GM12891 (cell line): ENCODE measurements around the gene KANSL1.

ENCODE experiments used
- DNase-seq: peaks from one replicate; pipeline ENCODE4 v3.0.0; 2011; ENCODE audit warnings: low spot score; ENCODE audit not compliant: insufficient read length
- FAIRE-seq: peaks from 2 replicates; lab custom pipeline; 2011; peaks lifted over from hg19 to GRCh38; lab: Jason Lieb, UNC
- PAX5 ChIP-seq: IDR thresholded peaks from 2 replicates; pipeline ENCODE4 v1.6.1; 2011; ENCODE audit warnings: low read length, moderate library complexity, mild to moderate bottlenecking; ENCODE audit not compliant: insufficient read depth, severe bottlenecking
- POLR2A ChIP-seq: IDR thresholded peaks from 2 replicates; pipeline ENCODE4 v1.6.1; 2011; ENCODE audit warnings: low read depth, low read length, control low read depth
- POLR2AphosphoS5 ChIP-seq: IDR thresholded peaks from 2 replicates; pipeline ENCODE4 v1.6.1; 2011; ENCODE audit warnings: low read depth, low read length, control low read depth
- POU2F2 ChIP-seq: IDR thresholded peaks from 2 replicates; pipeline ENCODE4 v1.6.1; 2011; ENCODE audit warnings: low read depth, mild to moderate bottlenecking, control low read depth, low read length, moderate library complexity
- SPI1 ChIP-seq: IDR thresholded peaks from 2 replicates; pipeline ENCODE4 v1.6.1; 2011; ENCODE audit warnings: low read depth, low read length, control low read depth
- TAF1 ChIP-seq: IDR thresholded peaks from 2 replicates; pipeline ENCODE4 v1.6.1; 2011; ENCODE audit warnings: low read depth, low read length, control low read depth

Gene KANSL1

DNA sequence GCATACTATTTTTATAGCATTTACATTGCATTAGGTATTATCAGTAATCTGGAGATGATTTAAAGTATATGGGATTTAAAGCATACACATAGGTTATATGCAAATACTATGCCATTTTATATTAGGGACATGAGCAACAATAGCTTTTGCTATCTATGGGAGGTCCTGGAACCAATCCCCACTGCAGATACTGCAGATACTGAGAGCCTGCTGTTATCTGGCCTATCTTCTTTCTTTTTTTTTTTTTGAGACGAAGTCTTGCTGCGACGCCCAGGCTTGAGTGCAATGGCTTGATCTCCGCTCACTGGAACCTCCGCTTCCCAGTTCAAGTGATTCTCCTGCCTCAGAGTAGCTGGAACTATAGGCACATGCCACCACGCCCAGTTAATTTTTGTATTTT lies 156.7 kb downstream of the KANSL1 start:
- FAIRE-seq (no peak), DNase-seq (no peak)
- TF ChIP-seq POLR2A: no peak
- TF ChIP-seq POU2F2: no peak

- FAIRE-seq (peak; percentile 5), DNase-seq (no peak)
- no peak for TF ChIP-seq POLR2A
- TF ChIP-seq PAX5: no peak
- no peak for TF ChIP-seq TAF1
- no peak for TF ChIP-seq POU2F2
- no peak for TF ChIP-seq POLR2AphosphoS5
- TF ChIP-seq SPI1: peak; percentile 42; the same call in 1 of the 2 replicates
Measured at GRCh38 chr17:46035112-46035818, 158.0 kb downstream of the KANSL1 start.

GRCh38 chr17:46033392-46033791 lies 159.8 kb downstream of the KANSL1 start:
- FAIRE-seq: no peak
- no peak for DNase-seq
- TF ChIP-seq PAX5 (no peak), POU2F2 (no peak), POLR2AphosphoS5 (no peak), POLR2A (no peak), TAF1 (no peak), SPI1 (no peak)

- no peak for FAIRE-seq
- TF ChIP-seq POLR2AphosphoS5 (no peak), POLR2A (no peak), PAX5 (no peak), TAF1 (no peak), SPI1 (no peak), POU2F2 (no peak)
- no peak for DNase-seq
Measured at GRCh38 chr17:46032909-46033308, 160.3 kb downstream of the KANSL1 start.

DNA sequence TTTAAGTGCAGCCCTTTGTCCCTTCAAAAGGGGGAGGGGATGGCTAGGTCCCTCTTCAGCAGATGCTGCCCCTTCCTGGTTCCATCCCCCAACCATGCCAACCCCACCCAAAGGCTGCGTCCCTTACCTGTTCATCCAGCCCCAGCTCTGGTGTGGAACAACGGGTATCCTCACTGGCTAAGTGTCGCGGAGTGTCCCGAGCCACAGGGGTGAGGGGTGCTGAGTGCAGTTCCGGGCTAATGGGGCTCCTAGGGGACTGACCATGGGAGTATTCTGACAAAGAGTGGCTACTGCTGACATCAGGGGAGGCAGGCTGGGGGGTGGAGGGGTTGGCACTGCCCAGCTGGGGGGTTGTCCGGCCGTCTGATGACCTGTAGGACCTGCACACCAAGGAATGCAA lies 161.3 kb downstream of the KANSL1 start:
- DNase-seq (no peak), FAIRE-seq (no peak)
- TF ChIP-seq POLR2AphosphoS5 (no peak), POU2F2 (no peak), POLR2A (no peak), SPI1 (no peak), TAF1 (no peak), PAX5 (no peak)

DNA sequence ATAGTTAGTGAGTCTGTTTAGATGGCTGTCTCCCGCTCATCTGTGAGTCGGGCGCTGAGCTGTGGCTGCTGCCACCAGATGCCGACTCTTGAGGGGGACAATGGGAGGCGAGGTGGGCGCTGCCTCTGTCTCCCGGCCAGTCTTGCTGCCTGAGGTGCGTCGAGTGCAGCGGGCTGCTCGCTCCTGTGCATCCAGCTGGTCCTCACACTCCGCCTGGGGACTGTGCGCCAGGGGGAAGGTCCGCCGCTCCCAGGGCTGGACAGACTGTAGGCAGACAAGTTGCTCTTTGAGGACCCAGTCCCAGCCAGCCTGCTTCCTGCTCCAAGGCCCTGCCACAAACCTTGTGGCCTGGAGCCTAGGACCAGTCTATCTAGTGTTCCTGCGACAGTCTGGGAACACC lies 161.8 kb downstream of the KANSL1 start:
- DNase-seq (no peak), FAIRE-seq (no peak)
- TF ChIP-seq TAF1 (no peak), POLR2A (no peak)

DNA sequence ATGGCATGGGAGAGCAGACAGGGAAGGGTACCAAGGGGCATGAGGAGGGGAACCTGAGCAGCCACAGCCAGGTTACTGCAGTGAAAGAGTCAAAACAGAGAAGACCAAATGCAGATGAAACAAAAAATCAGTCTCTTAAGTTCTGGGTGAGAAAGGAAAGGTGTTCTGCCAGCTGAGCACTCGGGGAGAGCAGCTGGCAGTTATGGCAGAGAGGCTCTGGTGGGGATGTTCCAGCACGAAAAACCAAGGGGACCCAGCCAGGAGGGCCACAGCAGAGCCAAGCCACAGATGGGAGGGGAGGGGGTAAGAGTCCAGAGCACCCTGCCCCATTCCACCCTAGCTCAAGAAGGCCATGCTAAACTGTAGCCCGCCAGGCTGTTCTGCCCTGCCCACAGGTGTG lies 162.5 kb downstream of the KANSL1 start:
- DNase-seq (no peak), FAIRE-seq (no peak)
- TF ChIP-seq POLR2AphosphoS5 (no peak), POLR2A (no peak), SPI1 (no peak), POU2F2 (no peak), TAF1 (no peak), PAX5 (no peak)

- no peak for TF ChIP-seq POLR2AphosphoS5
- TF ChIP-seq POU2F2: no peak
- TF ChIP-seq POLR2A: no peak
- no peak for TF ChIP-seq TAF1
- no peak for TF ChIP-seq PAX5
- no peak for TF ChIP-seq SPI1
- DNase-seq: no peak
- no peak for FAIRE-seq
Measured at GRCh38 chr17:46029627-46030026, 163.6 kb downstream of the KANSL1 start.

- DNase-seq: no peak
- no peak for TF ChIP-seq POLR2A
- no peak for TF ChIP-seq POLR2AphosphoS5
- no peak for TF ChIP-seq PAX5
- no peak for TF ChIP-seq SPI1
- no peak for TF ChIP-seq POU2F2
- no peak for TF ChIP-seq TAF1
- FAIRE-seq: peak; percentile 74
Measured at GRCh38 chr17:46028981-46029565, 164.2 kb downstream of the KANSL1 start.

GRCh38 chr17:46028374-46028773 lies 164.9 kb downstream of the KANSL1 start:
- FAIRE-seq: no peak
- no peak for DNase-seq
- no peak for TF ChIP-seq TAF1
- TF ChIP-seq POLR2A: no peak
- no peak for TF ChIP-seq POU2F2
- TF ChIP-seq PAX5: no peak
- TF ChIP-seq POLR2AphosphoS5: no peak
- TF ChIP-seq SPI1: no peak
